AML-193 (cell line): ENCODE data around the gene LITAF.
"Not testable (repeated sequence)": the region's sequence is repeated elsewhere in the genome, so short reads cannot be mapped to it uniquely, and the experiment has no call there.

ENCODE experiments used
- DNase-seq, 2 experiments: peaks; one replicate each; lab custom pipeline; 2025; lab: John Stamatoyannopoulos, UW

Gene LITAF

GRCh38 chr16:11620243-11621003 is 33.7 kb upstream of the LITAF start:
- no peak for DNase-seq

- DNase-seq: peak; percentile 34 to 45
Measured at GRCh38 chr16:11619327-11619851, 32.7 kb upstream of the LITAF start.

GRCh38 chr16:11618107-11618717 is 31.5 kb upstream of the LITAF start:
- DNase-seq: no peak

- DNase-seq: no peak
Measured at GRCh38 chr16:11615748-11616447, 29.2 kb upstream of the LITAF start.

GRCh38 chr16:11614587-11615175 is 28.0 kb upstream of the LITAF start:
- DNase-seq: no peak

- DNase-seq: peak; percentile 40 to 54
Measured at GRCh38 chr16:11613381-11614303, 26.9 kb upstream of the LITAF start.

- no peak for DNase-seq
Measured at GRCh38 chr16:11612665-11613025, 25.9 kb upstream of the LITAF start.

GRCh38 chr16:11611871-11612664 is 25.3 kb upstream of the LITAF start:
- peak; percentile 77 to 81 for DNase-seq

GRCh38 chr16:11610580-11610979 is 23.9 kb upstream of the LITAF start:
- DNase-seq: no peak

- no peak for DNase-seq
Measured at GRCh38 chr16:11610121-11610505, 23.4 kb upstream of the LITAF start.

- no peak for DNase-seq
Measured at GRCh38 chr16:11609474-11610120, 22.9 kb upstream of the LITAF start.

- DNase-seq: no peak
Measured at GRCh38 chr16:11605891-11606290, 19.2 kb upstream of the LITAF start.

GRCh38 chr16:11605564-11605886 is 18.8 kb upstream of the LITAF start:
- DNase-seq: no peak

GRCh38 chr16:11604783-11605563 is 18.3 kb upstream of the LITAF start:
- DNase-seq: no peak

- DNase-seq: not testable (repeated sequence)
Measured at GRCh38 chr16:11604296-11604695, 17.6 kb upstream of the LITAF start.

- DNase-seq: no peak
Measured at GRCh38 chr16:11603331-11603750, 16.6 kb upstream of the LITAF start.

- no peak for DNase-seq
Measured at GRCh38 chr16:11602321-11602720, 15.6 kb upstream of the LITAF start.

- no peak for DNase-seq
Measured at GRCh38 chr16:11601911-11602310, 15.2 kb upstream of the LITAF start.

GRCh38 chr16:11601425-11601824 is 14.7 kb upstream of the LITAF start:
- DNase-seq: no peak
